WTC11 (cell line): ENCODE measurements around the gene LHPP. TPM values are rescaled to one million over a fixed set of nuclear protein-coding genes. Genes with fewer than 3 reads are reported as not detected.

ENCODE experiments used
- ATAC-seq: fragments of 200-7000 bp; cut with Tn5 transposase; 2 replicates; pipeline ENCODE4 v1.10.0; 2021; ENCODE audit warnings: mild to moderate bottlenecking, moderate library complexity
- CTCF ChIA-PET: fragments of 300-600 bp; sonication (Branson Sonifier 250); formaldehyde crosslinking; loops from one replicate; lab custom pipeline; 2021; ENCODE audit warnings: antibody characterized with exemption; lab: Charles Lee
- POLR2A ChIA-PET: fragments of 350-600 bp; sonication (Branson Sonifier 250); formaldehyde crosslinking; loops from one replicate; lab custom pipeline; 2021; ENCODE audit warnings: antibody characterized with exemption; lab: Charles Lee
- DNase-seq: peaks from one replicate; pipeline ENCODE4 v3.0.0; 2021; ENCODE audit warnings: low spot score
- H3K27ac Mint-ChIP-seq: 2 replicates; pipeline ENCODE4 v1.8.0; 2021; ENCODE audit warnings: mixed read lengths
- H3K27me3 Mint-ChIP-seq: 2 replicates; pipeline ENCODE4 v1.8.0; 2021; ENCODE audit warnings: low read depth, mild to moderate bottlenecking, moderate library complexity, mixed read lengths
- H3K36me3 Mint-ChIP-seq: 2 replicates; pipeline ENCODE4 v1.8.0; 2021; ENCODE audit warnings: mixed read lengths
- H3K4me1 Mint-ChIP-seq: 2 replicates; pipeline ENCODE4 v1.8.0; 2022; ENCODE audit warnings: mixed read lengths
- H3K4me3 Mint-ChIP-seq: 2 replicates; pipeline ENCODE4 v1.8.0; 2021; ENCODE audit warnings: mild to moderate bottlenecking, moderate library complexity, mixed read lengths
- H3K9me3 Mint-ChIP-seq: 2 replicates; pipeline ENCODE4 v1.8.0; 2021; ENCODE audit warnings: mixed read lengths
- CREB1 ChIP-seq: sonication (generic); formaldehyde crosslinking; IDR thresholded peaks from 2 replicates; pipeline ENCODE4 v1.8.0; 2023; ENCODE audit warnings: mild to moderate bottlenecking, missing genetic modification reagents
- FOXK1 ChIP-seq: sonication (generic); formaldehyde crosslinking; IDR thresholded peaks from 2 replicates; pipeline ENCODE4 v1.8.0; 2022; ENCODE audit warnings: mild to moderate bottlenecking, moderate library complexity, missing genetic modification reagents
- GTF2I ChIP-seq: fragments of 250-450 bp; sonication (Bioruptor Pico); conservative IDR thresholded peaks from 2 replicates; pipeline ENCODE4 v1.4.0; 2021; ENCODE audit warnings: mild to moderate bottlenecking
- HMGA2 ChIP-seq: fragments of 250-450 bp; sonication (Bioruptor Pico); IDR thresholded peaks from 2 replicates; pipeline ENCODE4 v1.4.0; 2021; ENCODE audit warnings: mild to moderate bottlenecking, moderate library complexity
- MAX ChIP-seq: sonication (generic); formaldehyde crosslinking; IDR thresholded peaks from 2 replicates; pipeline ENCODE4 v1.8.0; 2022; ENCODE audit warnings: mild to moderate bottlenecking, missing genetic modification reagents
- NR3C1 ChIP-seq: sonication (generic); formaldehyde crosslinking; conservative IDR thresholded peaks from 2 replicates; pipeline ENCODE4 v1.8.1; 2023; ENCODE audit warnings: low read depth, mild to moderate bottlenecking, missing genetic modification reagents
- SMAD3 ChIP-seq: sonication (generic); formaldehyde crosslinking; IDR thresholded peaks from 2 replicates; pipeline ENCODE4 v1.8.0; 2022; ENCODE audit warnings: missing genetic modification reagents, mild to moderate bottlenecking, borderline replicate concordance
- SP1 ChIP-seq: sonication (generic); formaldehyde crosslinking; conservative IDR thresholded peaks from 2 replicates; pipeline ENCODE4 v1.8.1; 2022; ENCODE audit warnings: missing genetic modification reagents
- TEAD4 ChIP-seq: sonication (generic); formaldehyde crosslinking; IDR thresholded peaks from 2 replicates; pipeline ENCODE4 v1.8.0; 2022; ENCODE audit warnings: mild to moderate bottlenecking, missing genetic modification reagents
- ZBTB21 ChIP-seq: sonication (generic); formaldehyde crosslinking; IDR thresholded peaks from 2 replicates; pipeline ENCODE4 v1.8.1; 2023; ENCODE audit warnings: mild to moderate bottlenecking, missing genetic modification reagents, borderline replicate concordance
- ZBTB43 ChIP-seq: sonication (generic); formaldehyde crosslinking; IDR thresholded peaks from 2 replicates; pipeline ENCODE4 v1.8.1; 2023; ENCODE audit warnings: mild to moderate bottlenecking, missing genetic modification reagents
- ZNF121 ChIP-seq: sonication (generic); formaldehyde crosslinking; IDR thresholded peaks from 2 replicates; pipeline ENCODE4 v1.8.0; 2023; ENCODE audit warnings: missing genetic modification reagents
- ZNF138 ChIP-seq: sonication (generic); formaldehyde crosslinking; conservative IDR thresholded peaks from 2 replicates; pipeline ENCODE4 v1.8.1; 2022; ENCODE audit warnings: mild to moderate bottlenecking, moderate library complexity, missing genetic modification reagents
- ZNF281 ChIP-seq: sonication (generic); formaldehyde crosslinking; IDR thresholded peaks from 2 replicates; pipeline ENCODE4 v1.8.0; 2023; ENCODE audit warnings: mild to moderate bottlenecking, missing genetic modification reagents
- ZSCAN18 ChIP-seq: fragments of 250-450 bp; sonication (Bioruptor Pico); IDR thresholded peaks from 2 replicates; pipeline ENCODE4 v2.1.2; 2022; ENCODE audit warnings: mild to moderate bottlenecking, moderate library complexity
- total RNA-seq: library from RNA; stranded (reverse); gene quantifications from 3 replicates; pipeline ENCODE4 v1.2.3, GENCODE V29; 2021
- TF ChIP-seq, protein P1 (sequence below): sonication (generic); formaldehyde crosslinking; IDR thresholded peaks from 2 replicates; pipeline ENCODE4 v1.8.0; 2023; ENCODE audit warnings: missing genetic modification reagents
- TF ChIP-seq, protein P2 (sequence below): sonication (generic); formaldehyde crosslinking; IDR thresholded peaks from 2 replicates; pipeline ENCODE4 v1.8.1; 2022; ENCODE audit warnings: mild to moderate bottlenecking, missing genetic modification reagents, moderate library complexity, borderline replicate concordance
- TF ChIP-seq, protein P3 (sequence below): fragments of 200-600 bp; IDR thresholded peaks from 2 replicates; pipeline ENCODE4 v1.8.0; 2022; ENCODE audit warnings: antibody characterized with exemption

Gene LHPP
- total RNA-seq, 1 experiment from 2014 or later = 33.2 TPM

DNA sequence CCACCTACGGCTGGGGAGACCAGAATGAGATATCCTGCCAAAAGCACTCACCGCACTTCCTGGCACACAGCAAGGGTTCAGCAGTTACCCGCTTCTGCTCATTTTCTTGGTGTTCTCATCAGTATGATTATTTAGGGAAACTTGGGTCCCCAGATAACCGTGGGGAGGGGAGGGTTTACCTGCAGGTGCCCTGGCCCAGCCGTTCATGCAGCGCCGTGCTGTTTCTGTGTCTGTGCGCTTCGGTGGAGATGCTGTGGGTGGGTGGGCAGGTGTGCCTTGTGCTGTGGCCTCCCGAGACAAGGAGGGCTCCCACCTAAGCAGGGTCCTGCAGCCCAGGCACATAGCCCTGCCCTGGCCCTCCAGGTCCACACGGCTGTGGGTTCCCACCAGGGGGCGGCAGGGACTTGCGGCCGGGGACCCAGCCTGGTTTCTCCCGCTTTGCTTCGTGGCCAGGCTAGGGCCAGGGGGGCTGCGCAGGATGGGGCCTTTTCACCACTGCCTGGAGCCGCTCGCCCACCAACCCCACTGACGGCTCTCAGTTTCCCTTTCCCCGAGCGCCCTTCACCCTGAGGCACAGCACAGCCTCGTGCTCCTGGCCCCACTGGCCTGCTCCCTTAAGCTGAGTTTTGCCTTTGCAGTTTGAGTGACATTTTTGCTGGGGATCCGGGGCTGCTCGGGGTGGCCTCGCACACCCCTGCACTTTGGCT is 78.5 kb downstream of the LHPP start:
- TF ChIP-seq ZNF121 (CRISPR knock-in tag) (0 out of 2 replicates have a peak, but pooled peaks have one; percentile 30), NR3C1 (CRISPR knock-in tag) (0 out of 2 replicates have a peak, but pooled peaks have one; percentile 43), MAX (CRISPR knock-in tag) (0 out of 2 replicates have a peak, but pooled peaks have one; percentile 25)
- TF ChIP-seq, protein P1, sequence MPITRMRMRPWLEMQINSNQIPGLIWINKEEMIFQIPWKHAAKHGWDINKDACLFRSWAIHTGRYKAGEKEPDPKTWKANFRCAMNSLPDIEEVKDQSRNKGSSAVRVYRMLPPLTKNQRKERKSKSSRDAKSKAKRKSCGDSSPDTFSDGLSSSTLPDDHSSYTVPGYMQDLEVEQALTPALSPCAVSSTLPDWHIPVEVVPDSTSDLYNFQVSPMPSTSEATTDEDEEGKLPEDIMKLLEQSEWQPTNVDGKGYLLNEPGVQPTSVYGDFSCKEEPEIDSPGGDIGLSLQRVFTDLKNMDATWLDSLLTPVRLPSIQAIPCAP (CRISPR knock-in tag) = no peak
- Mint-ChIP-seq H3K4me1 (peaks cover 10% of the 10 kb centered on the region), H3K27me3 (no peaks in the 10 kb centered on the region), H3K27ac (no peak overlapping the region), H3K4me3 (no peak overlapping the region), H3K36me3 (no peaks in the 10 kb centered on the region), H3K9me3 (no peaks in the 10 kb centered on the region)
- POLR2A ChIA-PET = no interaction called here
- CTCF ChIA-PET = interaction anchor here (0.6 to 6.0 kb wide), 10 partner anchors 8 to 759 kb away, joined by 3 to 33 read pairs (median 4); no protein-coding TSS in a partner anchor
- ATAC-seq (peak; percentile 72), DNase-seq (peak; percentile 79)

- CTCF ChIA-PET = interaction anchor here (0.7 to 6.0 kb wide), 8 partner anchors 10 to 204 kb away, joined by 3 to 33 read pairs (median 4); no protein-coding TSS in a partner anchor
- H3K4me3 Mint-ChIP-seq = no peak overlapping the region
Observed at GRCh38 chr10:124541076-124541903, 79.7 kb downstream of the LHPP start.

DNA sequence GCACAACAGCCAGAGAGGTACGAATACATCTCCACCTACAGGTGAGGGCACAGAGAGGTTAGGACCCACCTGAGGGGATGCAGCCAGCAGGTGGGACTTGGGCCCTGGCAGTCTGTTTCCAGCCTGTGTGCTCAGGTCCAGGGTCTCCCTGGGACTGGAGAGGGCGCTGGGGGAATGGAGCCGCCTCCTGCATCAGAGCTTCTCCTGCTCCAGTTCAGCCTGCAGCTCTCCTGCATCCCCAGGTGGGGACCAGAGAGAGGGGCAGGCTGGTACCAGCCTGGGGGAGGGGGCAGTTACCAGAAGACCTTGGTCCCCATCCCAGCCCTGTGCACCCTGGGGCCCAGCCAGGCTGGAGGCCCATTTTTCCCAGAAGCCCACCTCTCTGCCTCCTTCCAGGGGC is 80.7 kb downstream of the LHPP start:
- ATAC-seq (peak; percentile 12; the same call in 1 of the 2 replicates), DNase-seq (no peak)
- TF ChIP-seq ZNF138 (CRISPR knock-in tag) (no peak), ZNF281 (CRISPR knock-in tag) (no peak), ZBTB21 (no peak), FOXK1 (CRISPR knock-in tag) (no peak), ZBTB43 (no peak), ZSCAN18 (CRISPR knock-in tag) (no peak), SP1 (CRISPR knock-in tag) (no peak)
- TF ChIP-seq, protein P2, sequence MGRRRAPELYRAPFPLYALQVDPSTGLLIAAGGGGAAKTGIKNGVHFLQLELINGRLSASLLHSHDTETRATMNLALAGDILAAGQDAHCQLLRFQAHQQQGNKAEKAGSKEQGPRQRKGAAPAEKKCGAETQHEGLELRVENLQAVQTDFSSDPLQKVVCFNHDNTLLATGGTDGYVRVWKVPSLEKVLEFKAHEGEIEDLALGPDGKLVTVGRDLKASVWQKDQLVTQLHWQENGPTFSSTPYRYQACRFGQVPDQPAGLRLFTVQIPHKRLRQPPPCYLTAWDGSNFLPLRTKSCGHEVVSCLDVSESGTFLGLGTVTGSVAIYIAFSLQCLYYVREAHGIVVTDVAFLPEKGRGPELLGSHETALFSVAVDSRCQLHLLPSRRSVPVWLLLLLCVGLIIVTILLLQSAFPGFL = no peak
- TF ChIP-seq, protein P3, sequence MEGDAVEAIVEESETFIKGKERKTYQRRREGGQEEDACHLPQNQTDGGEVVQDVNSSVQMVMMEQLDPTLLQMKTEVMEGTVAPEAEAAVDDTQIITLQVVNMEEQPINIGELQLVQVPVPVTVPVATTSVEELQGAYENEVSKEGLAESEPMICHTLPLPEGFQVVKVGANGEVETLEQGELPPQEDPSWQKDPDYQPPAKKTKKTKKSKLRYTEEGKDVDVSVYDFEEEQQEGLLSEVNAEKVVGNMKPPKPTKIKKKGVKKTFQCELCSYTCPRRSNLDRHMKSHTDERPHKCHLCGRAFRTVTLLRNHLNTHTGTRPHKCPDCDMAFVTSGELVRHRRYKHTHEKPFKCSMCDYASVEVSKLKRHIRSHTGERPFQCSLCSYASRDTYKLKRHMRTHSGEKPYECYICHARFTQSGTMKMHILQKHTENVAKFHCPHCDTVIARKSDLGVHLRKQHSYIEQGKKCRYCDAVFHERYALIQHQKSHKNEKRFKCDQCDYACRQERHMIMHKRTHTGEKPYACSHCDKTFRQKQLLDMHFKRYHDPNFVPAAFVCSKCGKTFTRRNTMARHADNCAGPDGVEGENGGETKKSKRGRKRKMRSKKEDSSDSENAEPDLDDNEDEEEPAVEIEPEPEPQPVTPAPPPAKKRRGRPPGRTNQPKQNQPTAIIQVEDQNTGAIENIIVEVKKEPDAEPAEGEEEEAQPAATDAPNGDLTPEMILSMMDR = no peak
- Mint-ChIP-seq H3K27me3 (no peaks in the 10 kb centered on the region), H3K9me3 (no peaks in the 10 kb centered on the region), H3K4me1 (no peaks in the 10 kb centered on the region), H3K36me3 (no peaks in the 10 kb centered on the region), H3K4me3 (no peak overlapping the region), H3K27ac (no peak overlapping the region)
- ChIA-PET POLR2A (no interaction called here), CTCF (interaction anchor here (6.0 kb wide), 1 partner anchor 23 kb away, joined by 33 read pairs; no protein-coding TSS in a partner anchor)

More at GRCh38 chr10:124541076-124541903, 79.7 kb downstream of the LHPP start:
- TF ChIP-seq NR3C1 (CRISPR knock-in tag) = no peak
- no peak for TF ChIP-seq SMAD3 (CRISPR knock-in tag)
- TF ChIP-seq TEAD4 = no peak
- TF ChIP-seq HMGA2 = no peak
- no peak for TF ChIP-seq GTF2I (CRISPR knock-in tag)
- no peak for TF ChIP-seq FOXK1 (CRISPR knock-in tag)
- TF ChIP-seq CREB1 (CRISPR knock-in tag) = no peak
- POLR2A ChIA-PET = no interaction called here
- ATAC-seq = no peak
- no peak for DNase-seq
- H3K4me1 Mint-ChIP-seq = peaks cover 3% of the 10 kb centered on the region
- no peaks in the 10 kb centered on the region for H3K36me3 Mint-ChIP-seq
- H3K27me3 Mint-ChIP-seq = no peaks in the 10 kb centered on the region
- H3K27ac Mint-ChIP-seq = no peak overlapping the region
- no peaks in the 10 kb centered on the region for H3K9me3 Mint-ChIP-seq
